Central memory CD8-positive, alpha-beta T cell (primary cell): ENCODE data around the gene ANHX.

Source experiments
- ATAC-seq: fragments of 150-1000 bp; cut with Tn5 transposase; replicated peaks from 2 replicates; pipeline ENCODE4 v1.10.0; 2022; ENCODE audit warnings: mild to moderate bottlenecking, moderate FRiP score, moderate number of reproducible peaks; ENCODE audit not compliant: poor library complexity, severe bottlenecking; ENCODE audit errors: extremely low read depth
- DNase-seq, 2 donors: peaks; one replicate each; pipeline ENCODE4 v3.0.0; 2021; ENCODE audit warnings: low spot score in 2 of 2
- H3K27ac Mint-ChIP-seq: one replicate; pipeline ENCODE4 v1.8.0; 2022; ENCODE audit warnings: low read depth, mild to moderate bottlenecking, moderate library complexity, mixed read lengths
- H3K27me3 Mint-ChIP-seq: one replicate; pipeline ENCODE4 v1.8.0; 2022; ENCODE audit warnings: mixed read lengths
- H3K36me3 Mint-ChIP-seq: one replicate; pipeline ENCODE4 v1.8.0; 2022; ENCODE audit warnings: mild to moderate bottlenecking, moderate library complexity, mixed read lengths; ENCODE audit not compliant: insufficient read depth
- H3K4me1 Mint-ChIP-seq: one replicate; pipeline ENCODE4 v1.8.0; 2022; ENCODE audit warnings: mixed read lengths
- H3K4me3 Mint-ChIP-seq: one replicate; pipeline ENCODE4 v1.8.0; 2022; ENCODE audit warnings: mild to moderate bottlenecking, moderate library complexity, mixed read lengths
- H3K9me3 Mint-ChIP-seq: one replicate; pipeline ENCODE4 v1.8.0; 2022; ENCODE audit warnings: mixed read lengths

Gene ANHX

DNA sequence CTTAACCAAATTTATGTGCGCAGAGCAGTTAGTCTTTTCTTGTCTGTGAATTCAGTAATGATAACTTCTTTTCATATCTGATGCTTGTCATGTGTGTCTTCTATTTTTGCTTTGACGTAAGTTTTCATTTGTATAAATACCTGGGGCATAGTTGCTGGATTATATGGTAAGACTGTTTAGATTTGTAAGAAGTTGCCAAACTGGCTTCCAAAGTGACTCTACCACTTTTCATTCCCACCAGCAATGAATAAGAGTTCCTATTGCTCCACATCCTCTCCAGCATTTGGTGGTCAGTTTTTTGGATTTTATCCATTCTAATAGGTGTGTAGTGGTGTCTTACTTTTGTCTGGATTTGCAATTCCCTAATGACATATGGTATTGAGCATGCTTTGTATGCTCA lies 45.5 kb downstream of the ANHX start:
- no peak overlapping the region for H3K4me3 Mint-ChIP-seq
- H3K27ac Mint-ChIP-seq = no peak overlapping the region
- peaks cover 44% of the 10 kb centered on the region for H3K9me3 Mint-ChIP-seq

DNA sequence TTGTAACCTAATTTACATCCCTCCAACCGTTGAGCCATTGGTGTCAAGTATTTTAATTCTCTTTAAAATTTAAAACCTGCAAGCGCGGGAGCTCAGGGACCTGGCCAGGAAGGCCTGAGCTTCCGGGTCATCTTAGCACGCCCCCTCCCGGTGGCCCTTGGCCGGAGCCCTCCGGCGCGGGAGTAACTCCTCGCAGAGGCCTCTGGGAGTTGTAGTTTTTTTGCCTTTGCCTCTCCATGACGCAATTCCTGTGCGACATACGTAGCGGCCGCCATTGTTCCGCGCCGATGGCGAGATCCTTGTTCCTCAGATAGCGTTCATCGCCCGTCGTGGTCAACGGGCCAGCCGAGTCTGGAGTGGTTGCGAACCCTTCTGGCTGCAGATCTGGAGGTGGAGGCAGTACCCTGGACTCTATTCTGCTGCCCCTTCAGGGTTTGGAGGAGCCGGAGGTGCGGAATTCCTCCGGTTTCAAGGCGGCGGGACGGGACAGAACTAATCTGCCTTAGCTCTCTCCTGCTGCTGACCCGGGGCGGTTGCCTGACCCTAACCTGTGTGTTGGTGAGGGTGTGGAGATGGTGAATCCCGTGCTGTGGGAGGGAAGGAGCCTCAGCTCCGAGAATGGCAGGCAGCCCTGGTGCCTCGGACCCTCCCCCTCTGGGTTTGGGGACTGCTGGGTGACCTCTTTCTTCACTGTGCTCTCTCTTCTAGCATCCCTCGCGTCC lies 54.3 kb downstream of the ANHX start, which contains the start of gene ZNF268:
Gene ZNF268, plus strand, starts transcription at position 258 of the 722 bp plus-strand sequence. CDS start 503 bp downstream, outside the sequence.
- Mint-ChIP-seq H3K27ac (peak within 1 kb of the TSS; percentile 90), H3K4me1 (peaks cover 30% of the 10 kb centered on the region), H3K27me3 (no peaks in the 10 kb centered on the region), H3K4me3 (peak within 1 kb of the TSS; percentile 95), H3K9me3 (peaks cover 30% of the 10 kb centered on the region), H3K36me3 (peaks cover 25% of the 10 kb centered on the region)
- peak; percentile 76 for ATAC-seq
- DNase-seq = peak; percentile 80 to 86

More for the DNA sequence above, 45.5 kb downstream of the ANHX start:
- DNase-seq = no peak
- Mint-ChIP-seq H3K4me1 (peaks cover 6% of the 10 kb centered on the region), H3K36me3 (peaks cover 81% of the 10 kb centered on the region), H3K27me3 (no peaks in the 10 kb centered on the region)
- no peak for ATAC-seq

DNA sequence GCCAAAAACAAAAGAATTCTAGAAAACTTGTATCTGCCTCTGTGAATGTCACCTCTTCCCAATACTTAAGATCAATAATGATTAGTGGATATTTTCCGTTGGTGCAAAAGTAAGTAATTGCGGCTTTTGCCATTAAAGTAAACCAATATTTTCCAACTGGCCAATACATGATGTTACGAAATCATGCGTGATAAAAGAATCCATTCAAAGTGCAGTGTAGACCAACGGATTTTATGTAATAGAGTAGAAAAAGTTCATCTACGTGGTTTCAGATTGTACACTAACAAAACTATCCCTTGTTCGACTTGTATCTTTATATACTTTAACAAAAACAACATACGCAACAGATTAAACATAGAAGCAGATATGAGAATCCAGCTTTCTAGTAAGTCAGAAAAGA lies 55.0 kb downstream of the ANHX start:
- Mint-ChIP-seq H3K4me3 (no peak overlapping the region), H3K9me3 (peaks cover 36% of the 10 kb centered on the region)

DNA sequence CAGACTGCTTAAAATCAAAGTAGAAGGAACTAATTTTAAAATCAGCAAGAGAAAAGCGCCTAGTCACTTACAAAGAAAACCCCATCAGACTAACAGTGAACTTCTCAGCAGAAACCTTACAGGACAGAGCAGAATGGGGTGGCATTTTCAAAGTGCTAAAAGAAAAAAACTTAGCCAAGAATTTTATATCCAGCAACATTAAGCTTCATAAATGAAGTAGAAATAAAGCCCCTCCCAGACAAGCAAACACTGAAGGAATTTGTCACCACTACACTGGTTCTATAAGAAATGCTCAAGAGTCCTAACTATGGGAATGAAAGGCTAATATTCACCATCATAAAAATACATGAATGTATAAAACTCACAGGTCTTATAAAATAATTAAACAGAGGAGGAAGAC lies 60.8 kb downstream of the ANHX start:
- no peak for DNase-seq
- H3K4me3 Mint-ChIP-seq = no peak overlapping the region
- no peak for ATAC-seq
- H3K27me3 Mint-ChIP-seq = no peaks in the 10 kb centered on the region
- no peaks in the 10 kb centered on the region for H3K36me3 Mint-ChIP-seq
- H3K4me1 Mint-ChIP-seq = no peaks in the 10 kb centered on the region
- H3K27ac Mint-ChIP-seq = no peak overlapping the region
- peaks cover 42% of the 10 kb centered on the region for H3K9me3 Mint-ChIP-seq

More for the DNA sequence above, 55.0 kb downstream of the ANHX start:
- Mint-ChIP-seq H3K4me1 (peaks cover 28% of the 10 kb centered on the region), H3K27me3 (no peaks in the 10 kb centered on the region), H3K36me3 (peaks cover 21% of the 10 kb centered on the region), H3K27ac (no peak overlapping the region)
- ATAC-seq = no peak
- no peak for DNase-seq

DNA sequence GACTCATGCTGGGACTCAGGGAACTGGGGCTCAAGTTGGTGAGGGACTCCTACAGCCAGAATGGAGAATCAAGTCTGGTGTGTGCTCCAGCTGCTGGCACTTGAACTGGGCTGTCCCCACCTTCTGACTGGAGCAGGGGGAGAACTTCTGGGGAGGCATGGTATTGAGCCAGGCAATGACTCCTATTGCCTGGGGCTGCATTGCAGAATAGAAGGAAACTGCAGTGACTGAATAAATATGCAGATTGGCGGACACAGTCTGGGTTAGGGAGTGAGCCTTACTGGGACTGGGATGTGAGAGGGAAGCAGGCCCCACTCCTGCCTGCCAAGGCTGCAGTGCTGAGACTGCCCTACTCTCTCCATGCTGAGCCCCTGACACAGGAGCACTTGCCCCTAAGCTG lies 63.2 kb downstream of the ANHX start:
- H3K9me3 Mint-ChIP-seq = peaks cover 34% of the 10 kb centered on the region
- ATAC-seq = no peak
- no peaks in the 10 kb centered on the region for H3K27me3 Mint-ChIP-seq
- no peak for DNase-seq
- no peak overlapping the region for H3K27ac Mint-ChIP-seq
- H3K36me3 Mint-ChIP-seq = no peaks in the 10 kb centered on the region
- H3K4me3 Mint-ChIP-seq = no peak overlapping the region
- H3K4me1 Mint-ChIP-seq = no peaks in the 10 kb centered on the region
